ENCODE results near the gene SPSB1. TPM values are rescaled to one million over a fixed set of nuclear protein-coding genes. Genes with fewer than 3 reads are reported as not detected.

Gene SPSB1
- total and polyA plus RNA-seq, 2 experiments from 2014 or later = 2.4 to 6.8 TPM

- Histone ChIP-seq H3K4me1 (ENCODE audit: insufficient read depth) (peaks cover 7% of the 10 kb centered on the region; the same call in 1 of the 2 replicates), H3K4me3 (no peak overlapping the region), H3F3A (replicated peaks; ENCODE audit: low read depth) (no peaks in the 10 kb centered on the region), H3K79me2 (replicated peaks; ENCODE audit: insufficient read depth) (no peaks in the 10 kb centered on the region), H2AFZ (no peak overlapping the region), H3K9me2 (ENCODE audit: insufficient read depth) (no peaks in the 10 kb centered on the region), H4K20me1 (replicated peaks; ENCODE audit: insufficient read depth) (no peaks in the 10 kb centered on the region), H3K27ac (ENCODE audit: low read depth) (no peak overlapping the region), H3K36me3 (ENCODE audit: insufficient read depth) (no peaks in the 10 kb centered on the region), H3K27me3 (ENCODE audit: insufficient read depth) (no peaks in the 10 kb centered on the region), H3K4me2 (no peak overlapping the region)
- H3K9me3 Mint-ChIP-seq = peaks cover 9% of the 10 kb centered on the region; the same call in 1 of the 3 replicates
- TF ChIP-seq STAT1 (IDR thresholded peaks at IDR 0.05; ENCODE audit: unreplicated experiment) (no peak), POLR2AphosphoS5 (IDR thresholded peaks at IDR 0.05; ENCODE audit: low read depth) (no peak), NANOG (IDR thresholded peaks at IDR 0.05; ENCODE audit: borderline replicate concordance) (no peak), ZNF462 (CRISPR knock-in tag; IDR thresholded peaks at IDR 0.05) (no peak), JUNB (IDR thresholded peaks at IDR 0.05; ENCODE audit: unreplicated experiment) (no peak), EZH2phosphoT487 (IDR thresholded peaks at IDR 0.05; ENCODE audit: unreplicated experiment) (no peak), ZNF114 (CRISPR knock-in tag; IDR thresholded peaks at IDR 0.05) (no peak), REST (IDR thresholded peaks at IDR 0.05; ENCODE audit: unreplicated experiment) (no peak), CREB1 (CRISPR knock-in tag; IDR thresholded peaks at IDR 0.05; ENCODE audit: low read depth) (no peak), ZNF331 (CRISPR knock-in tag; IDR thresholded peaks at IDR 0.05; ENCODE audit: low read depth) (no peak), CTCF (conservative IDR thresholded peaks at IDR 0.05; ENCODE audit: low read depth in 2 of 2) (no peak), EZH2 (IDR thresholded peaks at IDR 0.05; ENCODE audit: low read depth, unreplicated experiment) (no peak), ETS1 (IDR thresholded peaks at IDR 0.05) (no peak)
- H3K36me3 Mint-ChIP-seq (ENCODE audit: low read depth) = no peaks in the 10 kb centered on the region
- no peak for DNase-seq (ENCODE audit: low spot score)
- no peak overlapping the region for H3K4me3 Mint-ChIP-seq
- no peak overlapping the region for H3K27ac Mint-ChIP-seq
- peaks cover 9% of the 10 kb centered on the region for H3K27me3 Mint-ChIP-seq (ENCODE audit: insufficient read depth, low read depth, poor library complexity)
- ATAC-seq = no peak
- peaks cover 18% of the 10 kb centered on the region for H3K4me1 Mint-ChIP-seq
Measured at GRCh38 chr1:9343269-9343668, 50.6 kb downstream of the SPSB1 start.

All from GM23338 (cell line).